ENCODE results near the gene MRM2. TPM values are rescaled to one million over a fixed set of nuclear protein-coding genes. Genes with fewer than 3 reads are reported as not detected.

Gene MRM2
- total RNA-seq, 2 experiments from 2014 or later: 36.7 to 37.8 TPM

GRCh38 chr7:2197436-2198155 is 44.4 kb downstream of the MRM2 start:
- POLR2A ChIA-PET: no interaction called here

GRCh38 chr7:2196381-2197378 is 45.3 kb downstream of the MRM2 start:
- ChIA-PET CTCF (no interaction called here), POLR2A (no interaction called here)
- Mint-ChIP-seq H3K4me1 (ENCODE audit: low read depth) (peaks cover 3% of the 10 kb centered on the region), H3K27ac (no peak overlapping the region), H3K36me3 (ENCODE audit: low read depth) (peaks cover 42% of the 10 kb centered on the region), H3K27me3 (ENCODE audit: low read depth) (no peaks in the 10 kb centered on the region), H3K9me3 (ENCODE audit: insufficient read depth) (no peaks in the 10 kb centered on the region), H3K4me3 (no peak overlapping the region)
- ATAC-seq: no peak
- no peak for DNase-seq

More at GRCh38 chr7:2197436-2198155, 44.4 kb downstream of the MRM2 start:
- Mint-ChIP-seq H3K27ac (no peak overlapping the region), H3K27me3 (ENCODE audit: low read depth) (no peaks in the 10 kb centered on the region), H3K36me3 (ENCODE audit: low read depth) (peaks cover 39% of the 10 kb centered on the region), H3K4me3 (no peak overlapping the region), H3K4me1 (ENCODE audit: low read depth) (peaks cover 3% of the 10 kb centered on the region), H3K9me3 (ENCODE audit: insufficient read depth) (no peaks in the 10 kb centered on the region)
- ATAC-seq: no peak
- CTCF ChIA-PET: no interaction called here
- DNase-seq: no peak

- no peak for ATAC-seq
- Mint-ChIP-seq H3K9me3 (ENCODE audit: insufficient read depth) (no peaks in the 10 kb centered on the region), H3K36me3 (ENCODE audit: low read depth) (peaks cover 42% of the 10 kb centered on the region), H3K27ac (no peak overlapping the region), H3K4me1 (ENCODE audit: low read depth) (peaks cover 3% of the 10 kb centered on the region), H3K4me3 (no peak overlapping the region), H3K27me3 (ENCODE audit: low read depth) (no peaks in the 10 kb centered on the region)
- no peak for DNase-seq
- CTCF ChIA-PET: interaction anchor here (0.8 to 1.1 kb wide), 4 partner anchors 45 to 595 kb away, joined by 3 to 6 read pairs (median 3); no protein-coding TSS in a partner anchor
- POLR2A ChIA-PET: no interaction called here
Measured at GRCh38 chr7:2195400-2196246, 46.4 kb downstream of the MRM2 start.

GRCh38 chr7:2193575-2194305 is 48.3 kb downstream of the MRM2 start:
- H3K27ac Mint-ChIP-seq: no peak overlapping the region
- H3K9me3 Mint-ChIP-seq (ENCODE audit: insufficient read depth): no peaks in the 10 kb centered on the region
- no peaks in the 10 kb centered on the region for H3K27me3 Mint-ChIP-seq (ENCODE audit: low read depth)
- H3K36me3 Mint-ChIP-seq (ENCODE audit: low read depth): peaks cover 46% of the 10 kb centered on the region
- peaks cover 3% of the 10 kb centered on the region for H3K4me1 Mint-ChIP-seq (ENCODE audit: low read depth)
- DNase-seq: no peak
- POLR2A ChIA-PET: no interaction called here
- ATAC-seq: no peak
- no peak overlapping the region for H3K4me3 Mint-ChIP-seq
- CTCF ChIA-PET: no interaction called here

- Mint-ChIP-seq H3K4me1 (ENCODE audit: low read depth) (peaks cover 3% of the 10 kb centered on the region), H3K27ac (no peak overlapping the region), H3K4me3 (no peak overlapping the region), H3K9me3 (ENCODE audit: insufficient read depth) (no peaks in the 10 kb centered on the region), H3K36me3 (ENCODE audit: low read depth) (peaks cover 49% of the 10 kb centered on the region), H3K27me3 (ENCODE audit: low read depth) (no peaks in the 10 kb centered on the region)
- ATAC-seq (no peak), DNase-seq (no peak)
- CTCF ChIA-PET: no interaction called here
- POLR2A ChIA-PET: no interaction called here
Measured at GRCh38 chr7:2192831-2193534, 49.0 kb downstream of the MRM2 start.

- Mint-ChIP-seq H3K9me3 (ENCODE audit: insufficient read depth) (no peaks in the 10 kb centered on the region), H3K4me3 (no peak overlapping the region), H3K27ac (no peak overlapping the region), H3K27me3 (ENCODE audit: low read depth) (no peaks in the 10 kb centered on the region), H3K4me1 (ENCODE audit: low read depth) (no peaks in the 10 kb centered on the region), H3K36me3 (ENCODE audit: low read depth) (peaks cover 32% of the 10 kb centered on the region)
- ChIA-PET POLR2A (no interaction called here), CTCF (no interaction called here)
- ATAC-seq: no peak
- DNase-seq: no peak
Measured at GRCh38 chr7:2191016-2191415, 51.0 kb downstream of the MRM2 start.

- no peak overlapping the region for H3K27ac Mint-ChIP-seq
- H3K9me3 Mint-ChIP-seq (ENCODE audit: insufficient read depth): no peaks in the 10 kb centered on the region
- peaks cover 28% of the 10 kb centered on the region for H3K36me3 Mint-ChIP-seq (ENCODE audit: low read depth)
- ChIA-PET CTCF (no interaction called here), POLR2A (no interaction called here)
- H3K4me1 Mint-ChIP-seq (ENCODE audit: low read depth): no peaks in the 10 kb centered on the region
- no peaks in the 10 kb centered on the region for H3K27me3 Mint-ChIP-seq (ENCODE audit: low read depth)
- DNase-seq (no peak), ATAC-seq (no peak)
- H3K4me3 Mint-ChIP-seq: no peak overlapping the region
Measured at GRCh38 chr7:2190531-2190930, 51.5 kb downstream of the MRM2 start.

GRCh38 chr7:2186166-2186565 is 55.8 kb downstream of the MRM2 start:
- Mint-ChIP-seq H3K4me3 (no peak overlapping the region), H3K27ac (no peak overlapping the region), H3K4me1 (ENCODE audit: low read depth) (no peaks in the 10 kb centered on the region), H3K9me3 (ENCODE audit: insufficient read depth) (no peaks in the 10 kb centered on the region), H3K36me3 (ENCODE audit: low read depth) (peaks cover 20% of the 10 kb centered on the region), H3K27me3 (ENCODE audit: low read depth) (no peaks in the 10 kb centered on the region)
- CTCF ChIA-PET: no interaction called here
- POLR2A ChIA-PET: no interaction called here
- DNase-seq (no peak), ATAC-seq (no peak)

GRCh38 chr7:2185715-2186114 is 56.3 kb downstream of the MRM2 start:
- Mint-ChIP-seq H3K9me3 (ENCODE audit: insufficient read depth) (no peaks in the 10 kb centered on the region), H3K36me3 (ENCODE audit: low read depth) (peaks cover 20% of the 10 kb centered on the region), H3K4me1 (ENCODE audit: low read depth) (no peaks in the 10 kb centered on the region), H3K4me3 (no peak overlapping the region), H3K27ac (no peak overlapping the region), H3K27me3 (ENCODE audit: low read depth) (no peaks in the 10 kb centered on the region)
- ATAC-seq (no peak), DNase-seq (no peak)
- CTCF ChIA-PET: no interaction called here
- POLR2A ChIA-PET: no interaction called here

All from activated CD8-positive, alpha-beta T cell treated with anti-CD3 and anti-CD28 coated beads, Interleukin-2, amount 10 ng/mL, durations not matched to agents 7 days and 5 days (primary cell).